Measurements from ENCODE around the gene BORCS5.

DNA sequence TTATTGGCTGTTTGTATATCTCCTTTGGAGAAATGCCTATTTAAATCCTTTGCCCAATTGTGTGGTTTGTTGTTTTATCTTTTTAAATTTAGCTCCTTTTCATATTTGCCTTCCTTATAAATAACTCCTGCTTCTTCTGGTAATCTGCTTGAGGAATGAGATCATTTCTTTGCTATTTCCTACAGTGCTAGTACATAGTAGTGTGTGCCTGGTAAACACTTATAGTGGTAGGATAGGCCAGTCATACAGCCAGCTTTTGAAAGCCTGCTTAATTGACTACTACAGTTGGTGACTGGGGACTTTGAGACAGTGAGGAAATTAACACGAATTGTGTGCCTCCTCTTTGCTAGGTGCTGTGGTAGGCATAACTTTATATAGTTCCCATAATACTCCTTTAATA lies 68.7 kb downstream of the BORCS5 start:
- TF ChIP-seq, protein P1, sequence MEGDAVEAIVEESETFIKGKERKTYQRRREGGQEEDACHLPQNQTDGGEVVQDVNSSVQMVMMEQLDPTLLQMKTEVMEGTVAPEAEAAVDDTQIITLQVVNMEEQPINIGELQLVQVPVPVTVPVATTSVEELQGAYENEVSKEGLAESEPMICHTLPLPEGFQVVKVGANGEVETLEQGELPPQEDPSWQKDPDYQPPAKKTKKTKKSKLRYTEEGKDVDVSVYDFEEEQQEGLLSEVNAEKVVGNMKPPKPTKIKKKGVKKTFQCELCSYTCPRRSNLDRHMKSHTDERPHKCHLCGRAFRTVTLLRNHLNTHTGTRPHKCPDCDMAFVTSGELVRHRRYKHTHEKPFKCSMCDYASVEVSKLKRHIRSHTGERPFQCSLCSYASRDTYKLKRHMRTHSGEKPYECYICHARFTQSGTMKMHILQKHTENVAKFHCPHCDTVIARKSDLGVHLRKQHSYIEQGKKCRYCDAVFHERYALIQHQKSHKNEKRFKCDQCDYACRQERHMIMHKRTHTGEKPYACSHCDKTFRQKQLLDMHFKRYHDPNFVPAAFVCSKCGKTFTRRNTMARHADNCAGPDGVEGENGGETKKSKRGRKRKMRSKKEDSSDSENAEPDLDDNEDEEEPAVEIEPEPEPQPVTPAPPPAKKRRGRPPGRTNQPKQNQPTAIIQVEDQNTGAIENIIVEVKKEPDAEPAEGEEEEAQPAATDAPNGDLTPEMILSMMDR (IDR thresholded peaks at IDR 0.05): no peak
- TF ChIP-seq SIN3A (IDR thresholded peaks at IDR 0.05; ENCODE audit: borderline replicate concordance, insufficient read depth, low read depth, low read length): no peak

Measured in Panc1 (cell line).